HG03135 (cell line): ENCODE data around the gene FSTL4.
"Not testable (repeated sequence)": the region's sequence is repeated elsewhere in the genome, so short reads cannot be mapped to it uniquely, and the experiment has no call there.

Experiments
- ATAC-seq: cut with Tn5 transposase; IDR thresholded peaks from one replicate; pipeline ENCODE4 v1.9.1; 2021; ENCODE audit warnings: mild to moderate bottlenecking, moderate library complexity; ENCODE audit not compliant: unreplicated experiment

Gene FSTL4

DNA sequence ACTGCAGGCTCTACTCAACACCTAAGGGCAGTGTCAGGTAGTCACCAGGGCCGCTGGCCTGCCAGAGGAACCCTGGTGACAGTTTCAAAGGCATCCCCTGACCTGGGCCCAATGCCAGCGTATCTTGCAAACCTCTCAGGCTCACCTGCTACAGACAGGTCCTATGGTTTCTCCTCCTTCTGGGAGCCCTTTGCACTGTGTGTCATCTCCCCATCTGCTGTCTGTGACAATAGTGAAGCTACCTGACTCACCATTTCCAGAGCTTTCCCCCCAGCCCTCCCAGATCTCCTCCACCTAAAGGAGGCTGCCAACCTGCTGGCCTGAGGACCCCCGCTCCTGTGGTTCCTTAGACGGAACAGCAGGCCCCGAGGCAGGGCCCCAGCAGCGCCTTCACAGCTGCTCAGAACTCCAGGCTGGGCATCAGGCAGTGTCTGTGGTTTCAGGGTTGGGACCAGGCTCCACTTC is 203.1 kb downstream of the FSTL4 start:
- ATAC-seq = no peak

DNA sequence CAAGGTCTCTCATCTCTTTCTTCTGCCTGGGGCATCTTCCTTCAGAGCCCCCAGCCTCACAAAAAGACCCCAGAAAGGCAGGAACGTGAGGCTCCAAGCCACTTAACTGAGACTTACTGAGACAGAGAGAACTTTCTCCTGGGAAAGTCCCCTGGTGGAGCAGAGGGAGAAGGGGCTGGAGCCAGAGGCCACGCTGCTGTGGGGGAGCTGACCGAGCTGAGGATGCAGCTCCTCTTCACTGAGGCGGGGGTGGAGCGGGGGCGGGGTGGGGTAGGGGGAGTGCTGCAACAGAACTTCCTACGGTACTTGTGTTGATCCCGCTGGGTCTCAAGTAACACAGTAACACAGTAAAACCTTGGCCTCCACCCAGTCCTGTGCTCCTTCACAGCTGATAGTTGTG is 204.0 kb downstream of the FSTL4 start:
- ATAC-seq = no peak

- ATAC-seq = no peak
Measured at GRCh38 chr5:133406977-133407632, 205.2 kb downstream of the FSTL4 start.

GRCh38 chr5:133406208-133406976 is 205.9 kb downstream of the FSTL4 start:
- no peak for ATAC-seq

- no peak for ATAC-seq
Measured at GRCh38 chr5:133405275-133406034, 206.9 kb downstream of the FSTL4 start.

DNA sequence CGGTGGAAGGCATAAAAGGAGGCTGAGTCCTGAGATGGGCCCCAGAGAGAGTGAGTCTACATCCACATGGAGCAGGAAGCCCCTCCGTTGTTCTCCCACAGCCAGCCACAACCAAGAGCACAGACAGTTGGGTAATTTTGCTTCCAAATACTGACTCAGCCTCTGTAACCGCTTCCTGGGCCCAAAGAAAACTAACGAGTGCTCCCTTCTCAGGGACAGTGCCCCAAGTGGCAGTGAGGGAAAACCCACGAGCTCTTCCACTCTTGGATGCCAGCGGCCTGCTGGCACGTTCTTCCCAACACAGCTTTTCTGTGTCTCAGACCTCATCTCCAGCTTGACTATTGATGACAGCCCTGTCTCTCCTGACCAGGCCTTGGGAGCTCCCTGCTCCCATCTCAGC is 207.6 kb downstream of the FSTL4 start:
- no peak for ATAC-seq

GRCh38 chr5:133403741-133404364 is 208.5 kb downstream of the FSTL4 start:
- ATAC-seq = no peak

DNA sequence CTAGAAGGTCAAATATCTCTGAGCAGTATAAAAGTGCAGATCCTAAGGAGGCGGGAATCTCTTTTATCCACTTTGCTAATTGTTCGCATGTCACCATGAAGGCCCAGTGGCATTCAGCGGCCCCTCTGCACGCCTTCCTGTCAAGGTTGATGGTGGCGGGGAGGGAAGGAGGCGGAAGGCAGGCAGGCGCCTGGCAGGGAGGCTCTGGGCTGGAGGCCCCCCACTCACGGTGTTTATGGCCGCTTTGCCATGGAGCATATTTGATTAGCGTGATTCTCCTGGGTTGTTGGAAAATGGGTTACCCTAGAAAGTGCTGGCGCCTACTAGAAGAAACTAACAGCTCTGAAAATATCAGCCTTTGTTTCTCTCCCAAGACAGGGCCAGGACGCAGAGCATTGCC is 209.6 kb downstream of the FSTL4 start:
- ATAC-seq = no peak

- ATAC-seq = no peak
Measured at GRCh38 chr5:133401731-133402347, 210.5 kb downstream of the FSTL4 start.

GRCh38 chr5:133400831-133401351 is 211.4 kb downstream of the FSTL4 start:
- no peak for ATAC-seq

- no peak for ATAC-seq
Measured at GRCh38 chr5:133400120-133400519, 212.2 kb downstream of the FSTL4 start.

DNA sequence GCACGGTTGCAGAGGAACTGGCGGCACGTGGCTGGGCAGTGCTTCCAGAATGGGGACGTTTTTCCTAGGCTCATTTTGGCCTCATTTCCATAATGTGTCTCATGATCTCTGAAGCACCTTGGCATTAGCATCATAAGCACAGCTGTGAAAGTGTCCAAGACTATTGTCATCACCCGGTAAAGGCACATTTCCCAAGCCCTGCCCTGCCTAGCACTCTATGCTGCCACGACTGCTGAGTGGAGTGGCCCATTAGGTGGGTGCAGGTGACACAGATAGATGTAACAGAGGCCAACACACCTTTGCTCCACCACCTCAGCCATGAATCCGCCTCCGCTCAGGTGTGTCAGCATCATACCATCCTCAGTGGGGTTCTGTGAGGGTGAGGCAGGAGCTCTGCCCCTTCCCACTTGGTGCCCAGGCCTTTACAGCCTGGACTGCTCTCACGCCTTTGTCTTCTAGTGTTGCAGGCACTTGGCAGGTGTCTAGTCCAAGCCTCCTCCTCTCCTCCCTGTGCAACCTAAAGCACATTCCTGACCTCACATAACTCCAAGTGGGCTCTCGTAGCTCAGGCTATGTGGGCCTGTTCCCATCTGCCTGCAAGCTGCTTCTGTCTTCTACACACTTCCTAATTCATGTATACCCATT is 213.0 kb downstream of the FSTL4 start:
- ATAC-seq = no peak

GRCh38 chr5:133398646-133399101 is 213.7 kb downstream of the FSTL4 start:
- no peak for ATAC-seq

DNA sequence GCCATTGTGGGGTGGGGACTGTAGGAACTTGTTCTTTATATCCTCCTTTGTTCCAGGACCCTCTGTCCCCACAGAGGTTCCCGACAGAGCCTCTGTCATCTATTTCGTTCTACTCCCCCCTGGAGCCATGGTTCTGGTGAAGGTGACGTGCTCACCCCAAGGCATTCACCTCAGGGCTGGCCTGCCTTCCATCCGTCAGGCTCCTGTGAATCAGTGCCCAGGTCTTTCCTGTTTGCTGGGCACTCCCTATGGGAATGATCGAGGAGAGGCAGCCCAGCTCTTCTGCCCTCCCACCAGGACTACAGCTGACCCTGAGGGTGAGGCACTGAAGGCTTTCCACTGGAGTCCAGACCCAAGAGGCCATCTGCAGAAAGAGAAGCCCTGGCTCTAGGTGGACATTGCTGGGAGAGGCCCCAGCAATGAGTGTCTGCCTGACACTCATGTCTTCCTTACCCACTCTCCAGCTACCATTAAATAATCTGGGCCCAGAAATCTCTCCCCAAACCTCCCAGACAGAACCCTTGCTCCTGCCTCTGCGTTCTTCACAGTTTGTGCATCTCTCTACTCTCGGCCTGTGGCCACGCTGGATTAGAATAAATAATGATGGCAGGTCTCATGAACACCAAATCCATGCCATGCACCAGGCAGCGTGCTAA is 214.2 kb downstream of the FSTL4 start:
- no peak for ATAC-seq

GRCh38 chr5:133397348-133397747 is 215.0 kb downstream of the FSTL4 start:
- no peak for ATAC-seq

GRCh38 chr5:133396814-133397213 is 215.5 kb downstream of the FSTL4 start:
- no peak for ATAC-seq

GRCh38 chr5:133396187-133396741 is 216.1 kb downstream of the FSTL4 start:
- ATAC-seq = no peak

DNA sequence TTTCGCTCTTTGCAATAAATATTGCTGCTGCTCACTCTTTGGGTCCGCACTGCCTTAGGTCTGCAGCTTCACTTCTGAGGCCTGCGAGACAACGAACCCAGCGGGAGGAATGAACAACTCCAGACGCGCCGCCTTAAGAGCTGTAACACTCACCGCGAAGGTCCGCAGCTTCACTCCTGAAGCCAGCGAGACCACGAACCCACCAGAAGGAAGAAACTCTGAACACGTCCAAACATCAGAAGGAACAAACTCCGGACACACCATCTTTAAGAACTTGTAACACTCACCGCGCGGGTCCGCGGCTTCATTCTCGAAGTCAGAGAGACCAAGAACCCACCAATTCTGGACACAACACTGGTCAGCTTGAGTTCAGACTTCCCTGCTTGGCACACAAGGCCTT is 217.1 kb downstream of the FSTL4 start:
- ATAC-seq = not testable (repeated sequence)

GRCh38 chr5:133394477-133394817 is 217.9 kb downstream of the FSTL4 start:
- not testable (repeated sequence) for ATAC-seq
